Measurements from ENCODE around the gene MAB21L1.

DNA sequence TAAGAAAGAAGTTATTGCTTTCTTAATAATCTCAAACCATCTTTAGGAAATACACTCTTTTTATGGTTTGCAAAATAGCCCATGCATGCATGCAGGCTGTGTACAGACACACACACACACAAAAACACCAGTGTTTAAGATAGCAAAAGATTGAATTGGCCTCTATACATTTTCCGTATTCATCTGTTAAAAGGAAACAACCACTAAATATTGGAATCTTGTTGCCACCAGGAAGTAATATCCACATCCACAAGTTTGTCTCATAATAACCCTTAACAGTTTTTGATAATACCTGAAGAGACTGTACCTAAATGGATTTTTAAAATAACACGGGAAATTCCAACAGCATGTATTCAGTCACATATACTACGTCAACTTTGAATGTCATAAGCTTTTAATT, 7.3 kb upstream of the MAB21L1 start:
- TF ChIP-seq EZH2 (IDR thresholded peaks at IDR 0.05; ENCODE audit: borderline replicate concordance, low read length) = no peak
- TF ChIP-seq CTCF (conservative IDR thresholded peaks at IDR 0.05 in 1 of 2, IDR thresholded peaks at IDR 0.05 in 1 of 2; ENCODE audit: extremely low read depth in 1 of 2, insufficient read depth in 1 of 2, low read depth in 1 of 2, low read length in 2 of 2) = no peak
